IPS DF 19.7 (cell line): ENCODE data around the gene ZNF76.

ENCODE experiments used
- DNase-seq: peaks from one replicate; pipeline ENCODE4 v3.0.0-alpha.2; 2013; ENCODE audit warnings: low read depth, low spot score

ZNF76 gene

GRCh38 chr6:35267446-35267845, 7.9 kb downstream of the ZNF76 start:
- DNase-seq: no peak

GRCh38 chr6:35267897-35268296, 8.4 kb downstream of the ZNF76 start:
- no peak for DNase-seq

GRCh38 chr6:35272005-35272404, 12.5 kb downstream of the ZNF76 start:
- no peak for DNase-seq

- DNase-seq: no peak
Observed at GRCh38 chr6:35273822-35274559, 14.5 kb downstream of the ZNF76 start.

- DNase-seq: no peak
Observed at GRCh38 chr6:35275744-35276260, 16.3 kb downstream of the ZNF76 start.

GRCh38 chr6:35278708-35279107, 19.2 kb downstream of the ZNF76 start:
- DNase-seq: no peak

- no peak for DNase-seq
Observed at GRCh38 chr6:35280903-35281302, 21.4 kb downstream of the ZNF76 start.

- no peak for DNase-seq
Observed at GRCh38 chr6:35282472-35282871, 22.9 kb downstream of the ZNF76 start.

GRCh38 chr6:35283361-35283760, 23.8 kb downstream of the ZNF76 start:
- no peak for DNase-seq

- no peak for DNase-seq
Observed at GRCh38 chr6:35287671-35288396, 28.3 kb downstream of the ZNF76 start.

GRCh38 chr6:35288834-35289233, 29.3 kb downstream of the ZNF76 start:
- no peak for DNase-seq

GRCh38 chr6:35291491-35291890, 32.0 kb downstream of the ZNF76 start:
- DNase-seq: no peak

- DNase-seq: no peak
Observed at GRCh38 chr6:35292494-35292893, 33.0 kb downstream of the ZNF76 start.

- DNase-seq: no peak
Observed at GRCh38 chr6:35293681-35294080, 34.1 kb downstream of the ZNF76 start.

- peak; percentile 73 for DNase-seq
Observed at GRCh38 chr6:35294308-35294945, 34.9 kb downstream of the ZNF76 start.

- DNase-seq: no peak
Observed at GRCh38 chr6:35295036-35295435, 35.5 kb downstream of the ZNF76 start.

GRCh38 chr6:35295521-35296315, 36.2 kb downstream of the ZNF76 start:
- no peak for DNase-seq

- no peak for DNase-seq
Observed at GRCh38 chr6:35296931-35297600, 37.5 kb downstream of the ZNF76 start.

GRCh38 chr6:35297601-35298481, 38.3 kb downstream of the ZNF76 start, which contains the start of gene DEF6:
Gene DEF6 (plus strand): TSS chr6:35297818. CDS start chr6:35297857, 39 bp downstream.
- peak; percentile 82 for DNase-seq

GRCh38 chr6:35298625-35299140, 39.1 kb downstream of the ZNF76 start:
- DNase-seq: no peak
